22Rv1 (cell line): ENCODE data around the gene RASSF7.

Experiments
- ZFX ChIP-seq: fragments of 450-650 bp; IDR thresholded peaks from 2 replicates; pipeline ENCODE4 v1.6.1; 2017; ENCODE audit warnings: antibody characterized with exemption, borderline replicate concordance
- TF ChIP-seq, protein P1 (sequence below): fragments of 450-650 bp; IDR thresholded peaks from 2 replicates; pipeline ENCODE4 v1.5.1; 2017; ENCODE audit warnings: mild to moderate bottlenecking

DNA sequence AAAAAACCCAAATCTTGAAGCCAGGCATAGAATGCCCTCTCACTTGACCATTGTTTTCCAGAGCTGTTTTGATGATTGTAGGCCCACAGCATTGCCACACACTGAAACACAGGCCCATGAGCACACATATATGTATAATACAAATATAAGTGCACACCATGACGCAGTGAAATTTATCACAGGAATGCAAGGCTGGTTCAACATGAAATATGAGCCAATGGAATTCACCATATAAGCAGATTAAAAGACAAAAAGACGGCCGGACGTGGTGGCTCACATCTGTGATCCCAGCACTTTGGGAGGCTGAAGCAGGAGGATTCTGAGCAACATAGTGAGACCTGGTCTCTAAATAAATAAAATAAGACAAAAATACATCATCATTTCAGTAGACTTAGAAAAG, 44.4 kb upstream of the RASSF7 start:
- TF ChIP-seq, protein P1, sequence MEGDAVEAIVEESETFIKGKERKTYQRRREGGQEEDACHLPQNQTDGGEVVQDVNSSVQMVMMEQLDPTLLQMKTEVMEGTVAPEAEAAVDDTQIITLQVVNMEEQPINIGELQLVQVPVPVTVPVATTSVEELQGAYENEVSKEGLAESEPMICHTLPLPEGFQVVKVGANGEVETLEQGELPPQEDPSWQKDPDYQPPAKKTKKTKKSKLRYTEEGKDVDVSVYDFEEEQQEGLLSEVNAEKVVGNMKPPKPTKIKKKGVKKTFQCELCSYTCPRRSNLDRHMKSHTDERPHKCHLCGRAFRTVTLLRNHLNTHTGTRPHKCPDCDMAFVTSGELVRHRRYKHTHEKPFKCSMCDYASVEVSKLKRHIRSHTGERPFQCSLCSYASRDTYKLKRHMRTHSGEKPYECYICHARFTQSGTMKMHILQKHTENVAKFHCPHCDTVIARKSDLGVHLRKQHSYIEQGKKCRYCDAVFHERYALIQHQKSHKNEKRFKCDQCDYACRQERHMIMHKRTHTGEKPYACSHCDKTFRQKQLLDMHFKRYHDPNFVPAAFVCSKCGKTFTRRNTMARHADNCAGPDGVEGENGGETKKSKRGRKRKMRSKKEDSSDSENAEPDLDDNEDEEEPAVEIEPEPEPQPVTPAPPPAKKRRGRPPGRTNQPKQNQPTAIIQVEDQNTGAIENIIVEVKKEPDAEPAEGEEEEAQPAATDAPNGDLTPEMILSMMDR, result no peak
- TF ChIP-seq ZFX, result no peak
